Psoas muscle (tissue), 8 donors: Measurements from ENCODE around the gene SLC2A3. TPM values are rescaled to one million over a fixed set of nuclear protein-coding genes. Genes with fewer than 3 reads are reported as not detected.
"Not testable (repeated sequence)": the region's sequence is repeated elsewhere in the genome, so short reads cannot be mapped to it uniquely, and the experiment has no call there.

Experiments used
- ATAC-seq, 4 donors: fragments of 200-7000 bp; cut with Tn5 transposase; one replicate each; pipeline ENCODE4 v1.9.1; 2020; ENCODE audit warnings: moderate library complexity in 3 of 4, mild to moderate bottlenecking in 2 of 4
- DNase-seq, 2 donors: peaks; one replicate each; pipeline ENCODE4 v3.0.0-alpha.2; 2020
- H3K27ac ChIP-seq: fragments of 200-600 bp; one replicate; pipeline ENCODE4 v1.8.0; 2022
- H3K27me3 ChIP-seq, 3 donors: fragments of 200-600 bp in 1 of 3; one replicate each; pipeline versions ENCODE4 v1.6.1 to v1.8.0; 2013 to 2022; ENCODE audit warnings: low read length in 2 of 3, mild to moderate bottlenecking in 2 of 3, moderate library complexity in 1 of 3; ENCODE audit not compliant: insufficient read depth in 3 of 3
- H3K36me3 ChIP-seq, 2 donors: fragments of 200-600 bp in 1 of 2; one replicate each; pipeline versions ENCODE4 v1.6.1 to v1.8.0; 2013 to 2022; ENCODE audit warnings: low read depth in 1 of 2, mild to moderate bottlenecking in 1 of 2, moderate library complexity in 1 of 2; ENCODE audit not compliant: insufficient read depth in 1 of 2
- H3K4me1 ChIP-seq: fragments of 200-600 bp; one replicate; pipeline ENCODE4 v1.8.0; 2022
- H3K4me3 ChIP-seq: fragments of 200-600 bp; one replicate; pipeline ENCODE4 v1.8.0; 2022; ENCODE audit warnings: mild to moderate bottlenecking
- H3K9me3 ChIP-seq: fragments of 200-600 bp; one replicate; pipeline ENCODE4 v1.8.0; 2022
- CTCF ChIP-seq: fragments of 200-600 bp; IDR thresholded peaks from one replicate; pipeline ENCODE4 v1.8.0; 2022; ENCODE audit warnings: antibody characterized with exemption
- WGBS, 3 donors: extraction: QIAGEN DNeasy Blood & Tissue Kit; methylation state at CpG; one replicate each; pipeline versions ENCODE4 v1.1.6 to v1.1.7; 2013; 5-methylcytosine and 5-hydroxymethylcytosine counted together
- intact Hi-C, 2 donors: fragments of 100-400 bp; cut with DNase I; formaldehyde crosslinking; loops; one replicate each; pipeline versions ENCODE4 v1.11.0 to v1.14.2; 2022
- polyA plus RNA-seq, 3 donors: library from polyadenylated mRNA; stranded (reverse); fragments of 200-250 nt; gene quantifications; one replicate each; pipeline ENCODE4 v1.2.3, GENCODE V29; 2013
- total RNA-seq, 4 donors: library from RNA; stranded (reverse); fragmentation: NEBNext Ultra II Directional in 2 of 4; extraction: Animal tissue kit (Norgen Biotek cat#: 25700) in 2 of 4; gene quantifications; one replicate each; pipeline versions ENCODE4 v1.2.1 to v1.2.4, GENCODE V29; 2021 to 2023
- donor health status: healthy with polysubstance abuse.
- donor health status: DM: no; HTN: no; CAD: no; lungs with moderate emphysema.
- donor health status: Bipolar disorder and iron deficiency.
- donor health status: healthy.
- donor health status: DM: yes; HTN: yes; CAD: no.
- donor health status: DM: no; HTN: no; CAD: no.
- donor health status: DM: no; HTN: no; CAD: no.
- donor health status: DM: yes; HTN: yes; CAD: no.

Gene SLC2A3
- total and polyA plus RNA-seq, 7 donors: 1.8 to 18.9 (median 4.6) TPM

GRCh38 chr12:7923241-7924236, 12.4 kb downstream of the SLC2A3 start:
- Histone ChIP-seq H3K4me1 (no peaks in the 10 kb centered on the region), H3K9me3 (no peaks in the 10 kb centered on the region), H3K36me3 (peaks cover 0 to 62% of the 10 kb centered on the region in 2 donors), H3K27ac (no peak overlapping the region), H3K27me3 (no peaks in the 10 kb centered on the region), H3K4me3 (no peak overlapping the region)
- 92 to 94% (median 94%) methylated on average over 15 of the region's 15 CpGs for WGBS, 3 donors
- ATAC-seq (no peak), DNase-seq (no peak)
- TF ChIP-seq CTCF: no peak
- intact Hi-C loops: no loop called here

GRCh38 chr12:7921181-7921580, 14.8 kb downstream of the SLC2A3 start:
- 82 to 85% (median 82%) methylated on average over 7 to 12 of the region's 12 CpGs for WGBS, 3 donors
- peaks cover 0 to 48% of the 10 kb centered on the region in 2 donors for H3K36me3 ChIP-seq
- ATAC-seq, H3K4me3 ChIP-seq, H3K9me3 ChIP-seq, DNase-seq, intact Hi-C loops, H3K27ac ChIP-seq, H3K4me1 ChIP-seq, H3K27me3 ChIP-seq: not testable (repeated sequence)

GRCh38 chr12:7918268-7918590, 17.8 kb downstream of the SLC2A3 start:
- H3K4me1 ChIP-seq, intact Hi-C loops, H3K9me3 ChIP-seq, H3K4me3 ChIP-seq, H3K27me3 ChIP-seq, H3K27ac ChIP-seq, ATAC-seq, DNase-seq: not testable (repeated sequence)
- peaks cover 0 to 36% of the 10 kb centered on the region in 2 donors for H3K36me3 ChIP-seq
- WGBS, 3 donors: 87 to 91% (median 89%) methylated on average over 7 of the region's 7 CpGs

- 82 to 92% (median 88%) methylated on average over 19 of the region's 19 CpGs for WGBS, 3 donors
- DNase-seq (no peak), ATAC-seq (no peak)
- Histone ChIP-seq H3K36me3 (peaks cover 0 to 31% of the 10 kb centered on the region in 2 donors), H3K27me3 (peaks cover 0 to 5% (median 2%) of the 10 kb centered on the region in 3 donors), H3K9me3 (no peaks in the 10 kb centered on the region), H3K4me1 (no peaks in the 10 kb centered on the region), H3K4me3 (no peak overlapping the region), H3K27ac (no peak overlapping the region)
- intact Hi-C loops: no loop called here
- no peak for TF ChIP-seq CTCF
These were observed 18.4 kb downstream of the SLC2A3 start for GRCh38 chr12:7917392-7918267.

- DNase-seq (no peak), ATAC-seq (no peak)
- Histone ChIP-seq H3K9me3 (no peaks in the 10 kb centered on the region), H3K27ac (no peak overlapping the region), H3K4me1 (no peaks in the 10 kb centered on the region), H3K36me3 (peaks cover 0 to 24% of the 10 kb centered on the region in 2 donors), H3K4me3 (no peak overlapping the region), H3K27me3 (peaks cover 0 to 5% (median 2%) of the 10 kb centered on the region in 3 donors)
- no peak for TF ChIP-seq CTCF
- intact Hi-C loops: no loop called here
- 27 to 42% (median 40%) methylated on average over 1 of the region's 1 CpG for WGBS, 3 donors
These were observed 19.1 kb downstream of the SLC2A3 start for GRCh38 chr12:7916936-7917335.
